ENCODE data around the gene RYR2. TPM values are rescaled to one million over a fixed set of nuclear protein-coding genes. Genes with fewer than 3 reads are reported as not detected.

Gene RYR2
- total RNA-seq, 2 experiments from 2014 or later: 0.03 to 0.40 TPM

DNA sequence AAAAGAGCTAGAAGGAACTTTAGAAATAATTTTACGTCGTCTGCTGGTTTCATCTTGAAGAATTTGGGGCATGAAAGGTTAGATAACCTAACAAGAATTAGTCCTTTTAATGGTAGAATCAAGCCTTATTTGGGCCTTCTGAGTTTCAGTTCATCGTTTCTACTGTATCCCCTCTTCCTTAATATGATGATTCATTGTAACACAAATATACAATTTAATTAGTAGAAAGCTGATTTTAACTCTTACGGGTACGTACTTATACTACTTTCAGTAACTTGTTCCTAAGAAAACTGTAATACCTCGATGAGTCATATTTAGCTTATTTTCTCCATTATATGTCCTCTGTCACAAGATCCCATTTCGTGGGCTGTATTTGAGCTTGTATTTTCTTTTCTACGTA lies 264.7 kb downstream of the RYR2 start:
- CTCF ChIA-PET: no interaction called here
- Mint-ChIP-seq H3K36me3 (no peaks in the 10 kb centered on the region), H3K27me3 (no peaks in the 10 kb centered on the region), H3K9me3 (ENCODE audit: low read depth) (no peaks in the 10 kb centered on the region), H3K4me3 (no peak overlapping the region), H3K27ac (no peak overlapping the region), H3K4me1 (peaks cover 7% of the 10 kb centered on the region)
- ATAC-seq (no peak), DNase-seq (no peak)

- H3K9me3 Mint-ChIP-seq (ENCODE audit: low read depth): no peaks in the 10 kb centered on the region
- no peaks in the 10 kb centered on the region for H3K27me3 Mint-ChIP-seq
- no peak for ATAC-seq
- H3K27ac Mint-ChIP-seq: no peak overlapping the region
- no peak for DNase-seq
- no peak overlapping the region for H3K4me3 Mint-ChIP-seq
- CTCF ChIA-PET: no interaction called here
- no peaks in the 10 kb centered on the region for H3K36me3 Mint-ChIP-seq
- H3K4me1 Mint-ChIP-seq: peaks cover 7% of the 10 kb centered on the region
Observed at GRCh38 chr1:237309595-237310118, 267.7 kb downstream of the RYR2 start.

- no peaks in the 10 kb centered on the region for H3K36me3 Mint-ChIP-seq
- CTCF ChIA-PET: no interaction called here
- no peak for ATAC-seq
- DNase-seq: no peak
- no peaks in the 10 kb centered on the region for H3K27me3 Mint-ChIP-seq
- no peaks in the 10 kb centered on the region for H3K9me3 Mint-ChIP-seq (ENCODE audit: low read depth)
- no peak overlapping the region for H3K4me3 Mint-ChIP-seq
- H3K27ac Mint-ChIP-seq: no peak overlapping the region
- H3K4me1 Mint-ChIP-seq: no peaks in the 10 kb centered on the region
Observed at GRCh38 chr1:237316352-237316751, 274.4 kb downstream of the RYR2 start.

GRCh38 chr1:237318748-237319147 lies 276.8 kb downstream of the RYR2 start:
- no peaks in the 10 kb centered on the region for H3K27me3 Mint-ChIP-seq
- no peaks in the 10 kb centered on the region for H3K9me3 Mint-ChIP-seq (ENCODE audit: low read depth)
- no peak overlapping the region for H3K27ac Mint-ChIP-seq
- DNase-seq (no peak), ATAC-seq (no peak)
- no peak overlapping the region for H3K4me3 Mint-ChIP-seq
- H3K4me1 Mint-ChIP-seq: no peaks in the 10 kb centered on the region
- CTCF ChIA-PET: no interaction called here
- H3K36me3 Mint-ChIP-seq: no peaks in the 10 kb centered on the region

GRCh38 chr1:237320890-237321289 lies 278.9 kb downstream of the RYR2 start:
- H3K27ac Mint-ChIP-seq: no peak overlapping the region
- H3K4me1 Mint-ChIP-seq: no peaks in the 10 kb centered on the region
- no peak overlapping the region for H3K4me3 Mint-ChIP-seq
- no peaks in the 10 kb centered on the region for H3K27me3 Mint-ChIP-seq
- H3K9me3 Mint-ChIP-seq (ENCODE audit: low read depth): no peaks in the 10 kb centered on the region
- CTCF ChIA-PET: no interaction called here
- ATAC-seq (no peak), DNase-seq (no peak)
- H3K36me3 Mint-ChIP-seq: no peaks in the 10 kb centered on the region

DNA sequence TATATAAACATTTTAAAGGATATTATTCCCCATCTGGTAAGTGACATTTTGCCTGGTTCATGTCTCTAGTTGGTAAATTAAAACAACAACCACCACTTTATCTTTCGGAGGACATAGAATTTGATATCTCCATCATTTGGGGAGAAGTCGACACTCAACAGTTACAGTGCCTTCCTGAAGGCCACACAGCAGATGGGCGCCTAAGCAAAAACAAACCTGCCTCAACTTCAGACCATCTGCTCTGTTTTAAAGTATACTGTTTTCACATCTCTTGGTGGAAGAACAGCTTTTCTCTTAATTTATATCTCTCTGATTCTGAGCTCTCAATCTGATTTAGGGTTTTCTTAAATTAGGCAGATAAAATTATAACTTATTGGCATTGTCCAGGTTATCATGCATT lies 282.2 kb downstream of the RYR2 start:
- no peaks in the 10 kb centered on the region for H3K4me1 Mint-ChIP-seq
- DNase-seq (no peak), ATAC-seq (no peak)
- H3K4me3 Mint-ChIP-seq: no peak overlapping the region
- no peak overlapping the region for H3K27ac Mint-ChIP-seq
- H3K9me3 Mint-ChIP-seq (ENCODE audit: low read depth): no peaks in the 10 kb centered on the region
- CTCF ChIA-PET: no interaction called here
- H3K36me3 Mint-ChIP-seq: no peaks in the 10 kb centered on the region
- H3K27me3 Mint-ChIP-seq: no peaks in the 10 kb centered on the region

DNA sequence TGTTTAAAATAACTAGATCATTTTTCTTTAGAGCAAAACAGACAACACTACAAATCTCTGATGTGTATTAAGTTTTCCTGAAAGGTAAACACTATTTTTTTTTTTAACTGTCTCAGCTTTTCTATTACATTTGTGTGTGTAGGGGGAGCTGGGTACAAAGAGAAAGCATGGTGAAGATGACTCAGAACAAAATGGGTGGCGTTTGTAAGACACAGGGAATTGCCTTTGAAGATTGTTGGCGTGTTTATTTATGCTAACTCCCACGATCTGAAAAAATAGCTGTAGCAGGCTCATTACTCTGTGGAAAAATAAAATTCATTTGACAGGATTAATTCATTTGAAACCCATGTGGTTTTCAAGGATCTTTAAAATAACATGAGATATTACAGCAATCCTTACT lies 285.1 kb downstream of the RYR2 start:
- no peaks in the 10 kb centered on the region for H3K36me3 Mint-ChIP-seq
- no peaks in the 10 kb centered on the region for H3K9me3 Mint-ChIP-seq (ENCODE audit: low read depth)
- no peak overlapping the region for H3K27ac Mint-ChIP-seq
- no peaks in the 10 kb centered on the region for H3K4me1 Mint-ChIP-seq
- CTCF ChIA-PET: no interaction called here
- no peak overlapping the region for H3K4me3 Mint-ChIP-seq
- no peak for DNase-seq
- no peak for ATAC-seq
- no peaks in the 10 kb centered on the region for H3K27me3 Mint-ChIP-seq

DNA sequence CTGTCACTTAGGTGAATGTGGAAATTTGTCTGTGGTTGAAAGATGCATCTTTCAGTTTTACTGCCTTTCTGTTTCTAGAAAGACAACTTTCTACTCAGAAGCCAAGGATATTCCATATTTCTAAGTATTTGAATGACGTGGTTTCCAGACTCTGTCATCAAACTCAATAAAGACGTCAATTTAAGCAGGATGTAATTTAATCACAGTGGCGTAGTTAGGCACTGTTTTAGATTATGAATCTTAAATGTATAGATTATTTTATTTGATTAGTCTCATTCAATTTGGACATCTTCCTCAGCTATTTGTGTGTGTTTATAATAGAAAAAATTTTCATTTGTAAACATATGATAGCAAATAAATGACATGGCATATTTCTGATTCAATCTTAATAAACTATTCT lies 298.9 kb downstream of the RYR2 start:
- Mint-ChIP-seq H3K4me1 (no peaks in the 10 kb centered on the region), H3K4me3 (no peak overlapping the region), H3K27me3 (peaks cover 2% of the 10 kb centered on the region), H3K36me3 (no peaks in the 10 kb centered on the region), H3K9me3 (ENCODE audit: low read depth) (peaks cover 2% of the 10 kb centered on the region), H3K27ac (no peak overlapping the region)
- CTCF ChIA-PET: no interaction called here
- ATAC-seq (no peak), DNase-seq (no peak)

GRCh38 chr1:237341391-237341790 lies 299.4 kb downstream of the RYR2 start:
- Mint-ChIP-seq H3K4me1 (no peaks in the 10 kb centered on the region), H3K9me3 (ENCODE audit: low read depth) (peaks cover 2% of the 10 kb centered on the region), H3K27me3 (peaks cover 2% of the 10 kb centered on the region), H3K36me3 (no peaks in the 10 kb centered on the region), H3K27ac (no peak overlapping the region), H3K4me3 (no peak overlapping the region)
- no peak for ATAC-seq
- DNase-seq: no peak
- CTCF ChIA-PET: no interaction called here

GRCh38 chr1:237342730-237343129 lies 300.7 kb downstream of the RYR2 start:
- no peak overlapping the region for H3K27ac Mint-ChIP-seq
- H3K9me3 Mint-ChIP-seq (ENCODE audit: low read depth): peaks cover 2% of the 10 kb centered on the region
- CTCF ChIA-PET: no interaction called here

DNA sequence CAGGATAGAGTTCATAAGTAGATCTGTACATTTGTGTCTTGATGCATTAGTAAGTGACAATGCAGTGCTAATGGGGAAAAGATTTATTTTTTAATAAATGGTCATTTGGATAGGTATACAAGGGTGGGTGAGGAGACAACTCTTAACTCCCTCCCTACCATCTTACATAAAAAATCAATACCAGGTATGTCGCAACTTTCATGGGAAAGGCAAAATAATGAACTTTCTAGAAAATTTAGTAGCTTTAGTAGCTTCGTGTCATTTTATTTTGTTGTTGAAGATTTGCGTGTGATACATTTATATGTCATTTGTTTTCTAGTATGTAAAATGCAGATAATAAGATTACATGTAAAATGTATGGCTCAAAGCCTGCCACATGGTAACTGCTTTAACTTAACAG lies 310.8 kb downstream of the RYR2 start:
- CTCF ChIA-PET: no interaction called here
- Mint-ChIP-seq H3K4me3 (no peak overlapping the region), H3K36me3 (no peaks in the 10 kb centered on the region), H3K27me3 (peaks cover 3% of the 10 kb centered on the region), H3K27ac (no peak overlapping the region), H3K9me3 (ENCODE audit: low read depth) (no peaks in the 10 kb centered on the region), H3K4me1 (no peaks in the 10 kb centered on the region)
- no peak for ATAC-seq
- no peak for DNase-seq

More at GRCh38 chr1:237342730-237343129, 300.7 kb downstream of the RYR2 start:
- ATAC-seq: no peak
- no peaks in the 10 kb centered on the region for H3K36me3 Mint-ChIP-seq
- DNase-seq: no peak
- H3K4me3 Mint-ChIP-seq: no peak overlapping the region
- H3K27me3 Mint-ChIP-seq: peaks cover 2% of the 10 kb centered on the region
- no peaks in the 10 kb centered on the region for H3K4me1 Mint-ChIP-seq

DNA sequence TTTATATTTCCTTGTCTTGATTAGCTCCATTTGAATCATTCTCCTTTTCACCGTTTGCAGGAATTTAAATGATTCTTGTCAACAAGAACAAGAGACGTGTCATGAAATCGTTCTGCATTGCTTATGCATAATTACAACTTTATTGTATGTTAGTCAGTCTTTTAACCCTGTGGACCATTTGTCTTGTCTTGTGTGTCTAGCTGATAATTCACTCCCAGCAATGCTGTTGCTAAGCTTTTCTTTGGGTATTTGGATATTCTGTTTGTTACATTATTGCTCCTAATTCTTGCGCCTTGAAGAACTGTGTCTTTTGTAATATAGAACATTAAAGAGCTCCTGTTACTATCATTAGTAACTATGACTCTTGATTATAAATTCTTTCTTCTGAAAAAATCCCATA lies 311.9 kb downstream of the RYR2 start:
- DNase-seq (no peak), ATAC-seq (no peak)
- no peaks in the 10 kb centered on the region for H3K4me1 Mint-ChIP-seq
- H3K36me3 Mint-ChIP-seq: no peaks in the 10 kb centered on the region
- H3K27ac Mint-ChIP-seq: no peak overlapping the region
- no peak overlapping the region for H3K4me3 Mint-ChIP-seq
- H3K9me3 Mint-ChIP-seq (ENCODE audit: low read depth): no peaks in the 10 kb centered on the region
- H3K27me3 Mint-ChIP-seq: peaks cover 3% of the 10 kb centered on the region
- CTCF ChIA-PET: no interaction called here

- H3K27me3 Mint-ChIP-seq: peaks cover 3% of the 10 kb centered on the region
- H3K9me3 Mint-ChIP-seq (ENCODE audit: low read depth): no peaks in the 10 kb centered on the region
- no peak for ATAC-seq
Observed at GRCh38 chr1:237355022-237355421, 313.0 kb downstream of the RYR2 start.

DNA sequence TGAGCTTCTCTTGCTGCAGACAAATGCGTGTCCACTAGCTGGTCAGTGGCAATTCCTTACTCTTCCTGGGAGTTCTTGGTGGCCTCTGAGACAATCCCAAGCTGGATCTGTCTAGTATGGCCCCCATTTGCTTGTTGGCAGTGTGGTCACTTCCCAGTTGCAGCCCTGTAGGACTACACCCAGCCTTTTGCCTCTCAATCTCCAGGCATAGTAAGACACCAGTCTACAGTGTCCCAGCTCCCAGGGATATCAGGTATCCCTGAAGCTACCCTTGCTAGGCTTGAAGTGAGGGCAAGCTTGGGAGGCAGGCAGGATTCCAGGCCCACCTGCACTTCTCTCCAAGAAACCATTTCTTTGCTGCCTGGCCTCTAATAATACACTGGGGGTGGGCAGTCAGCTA lies 316.6 kb downstream of the RYR2 start:
- no peak for ATAC-seq
- no peak for DNase-seq
- no peak overlapping the region for H3K4me3 Mint-ChIP-seq
- H3K9me3 Mint-ChIP-seq (ENCODE audit: low read depth): no peaks in the 10 kb centered on the region
- CTCF ChIA-PET: no interaction called here
- H3K27me3 Mint-ChIP-seq: no peaks in the 10 kb centered on the region
- no peaks in the 10 kb centered on the region for H3K4me1 Mint-ChIP-seq
- H3K27ac Mint-ChIP-seq: no peak overlapping the region
- H3K36me3 Mint-ChIP-seq: no peaks in the 10 kb centered on the region

More at GRCh38 chr1:237355022-237355421, 313.0 kb downstream of the RYR2 start:
- no peak overlapping the region for H3K4me3 Mint-ChIP-seq
- CTCF ChIA-PET: no interaction called here
- no peak for DNase-seq
- H3K36me3 Mint-ChIP-seq: no peaks in the 10 kb centered on the region
- no peaks in the 10 kb centered on the region for H3K4me1 Mint-ChIP-seq
- H3K27ac Mint-ChIP-seq: no peak overlapping the region

- Mint-ChIP-seq H3K9me3 (ENCODE audit: low read depth) (no peaks in the 10 kb centered on the region), H3K4me3 (no peak overlapping the region), H3K36me3 (no peaks in the 10 kb centered on the region), H3K4me1 (no peaks in the 10 kb centered on the region), H3K27me3 (no peaks in the 10 kb centered on the region), H3K27ac (no peak overlapping the region)
- ATAC-seq (no peak), DNase-seq (no peak)
- CTCF ChIA-PET: no interaction called here
Observed at GRCh38 chr1:237367758-237368157, 325.8 kb downstream of the RYR2 start.
